NOMO-1 (cell line): ENCODE data around the gene HERPUD1.

Source experiments
- DNase-seq, 2 experiments: peaks; one replicate each; lab custom pipeline; 2025; ENCODE audit not compliant: unreplicated experiment in 2 of 2; lab: John Stamatoyannopoulos, UW

The HERPUD1 gene

DNA sequence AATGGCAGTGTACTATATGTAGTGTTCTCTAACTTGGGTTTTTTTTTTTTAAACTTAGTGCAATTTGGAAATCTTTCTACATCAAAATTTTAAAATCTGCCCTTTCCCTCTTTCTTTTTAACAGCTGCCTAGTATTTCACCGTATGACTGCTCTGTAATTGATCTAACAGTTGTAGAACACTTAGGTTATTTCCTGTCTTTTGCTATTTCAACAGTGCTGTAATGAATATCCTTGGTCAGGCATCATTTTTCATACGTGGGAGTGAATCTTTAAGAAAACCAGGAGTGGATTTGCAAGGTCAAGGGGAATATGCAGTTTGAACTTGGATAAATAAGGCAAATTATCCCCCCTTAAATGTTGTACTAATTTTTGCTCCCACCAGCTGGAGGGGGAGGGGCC lies 61.3 kb downstream of the HERPUD1 start:
- no peak for DNase-seq

DNA sequence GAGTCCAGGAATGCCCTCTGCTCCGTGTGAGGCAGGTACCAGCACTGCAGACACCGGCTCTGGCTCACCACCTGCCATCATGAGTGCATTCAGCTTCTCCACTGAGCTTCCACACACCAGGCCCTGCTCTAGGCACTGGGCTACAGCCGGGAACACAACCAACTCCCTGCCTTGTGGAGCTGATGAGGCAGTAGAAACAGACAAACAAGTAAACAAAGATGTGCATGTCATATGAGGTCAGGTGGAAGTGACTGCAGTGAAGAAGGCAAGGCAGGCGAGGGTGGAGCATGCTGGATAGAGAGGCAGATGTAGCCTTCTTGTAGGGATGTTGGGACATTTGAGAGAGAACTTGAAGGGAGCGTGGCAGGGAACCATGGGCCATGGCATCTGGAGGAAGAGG lies 62.4 kb downstream of the HERPUD1 start:
- no peak for DNase-seq
